Gastrocnemius medialis (tissue), 4 donors: ENCODE data around the gene NHLRC2.

Experiments used
- CTCF ChIP-seq, 5 experiments: fragments of 450-650 bp in 3 of 5; fragments of 200-600 bp in 2 of 5; sonication (generic) in 2 of 5; IDR thresholded peaks in 4 of 5; conservative IDR thresholded peaks in 1 of 5; 1 replicate in 4 of 5; 2 replicates in 1 of 5; pipeline ENCODE4 v1.5.1; 2016 to 2019; ENCODE audit warnings: antibody characterized with exemption in 5 of 5, mild to moderate bottlenecking in 3 of 5, moderate library complexity in 3 of 5
- POLR2A ChIP-seq, 2 donors: fragments of 450-650 bp; IDR thresholded peaks; one replicate each; pipeline ENCODE4 v1.6.1; 2017; ENCODE audit warnings: antibody characterized with exemption in 2 of 2, mild to moderate bottlenecking in 2 of 2, moderate library complexity in 2 of 2

GRCh38 chr10:113945687-113946085, 91.2 kb downstream of the NHLRC2 start:
- TF ChIP-seq POLR2A (IDR thresholded peaks at IDR 0.05) (no peak), CTCF (IDR thresholded peaks at IDR 0.05 in 4 of 5, conservative IDR thresholded peaks at IDR 0.05 in 1 of 5) (no peak)
